Astrocyte of the spinal cord (primary cell): ENCODE measurements around the gene TUT4.

ENCODE experiments used
- DNase-seq: peaks from one replicate; pipeline ENCODE4 v3.0.0; 2011; ENCODE audit warnings: low read depth, low spot score
- H3K4me3 ChIP-seq: 2 replicates; pipeline ENCODE4 v1.5.1; 2011; ENCODE audit warnings: low read depth, mild to moderate bottlenecking, low read length, moderate library complexity
- in situ Hi-C: cut with HindIII; loops from 2 replicates; pipeline ENCODE4 v1.10.0; 2017; ENCODE audit warnings: low sequenced_read_pairs
- TF ChIP-seq, protein P1 (sequence below): IDR thresholded peaks from 2 replicates; pipeline ENCODE4 v1.5.1; 2012; ENCODE audit warnings: low read depth, mild to moderate bottlenecking, low read length, inconsistent platforms

TUT4 gene

DNA sequence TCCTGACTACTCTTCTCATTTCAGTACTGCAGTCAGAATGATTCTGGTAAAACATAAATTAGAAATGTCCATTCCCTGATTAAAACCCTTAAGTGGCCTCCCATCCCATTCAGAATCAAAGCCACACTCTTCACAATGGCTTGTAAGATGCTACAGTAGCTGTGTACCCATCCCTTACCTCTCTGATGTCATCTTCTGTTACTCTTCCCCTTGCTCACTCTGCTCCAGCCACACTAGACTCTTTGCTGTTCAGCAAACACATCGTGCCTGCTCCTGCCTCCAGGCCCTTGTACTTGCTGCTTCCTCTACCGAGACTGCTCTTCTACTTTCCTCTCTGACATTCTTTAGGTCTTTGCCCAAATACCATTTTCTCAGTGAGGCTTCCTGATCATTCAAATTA, 45.0 kb upstream of the TUT4 start:
- H3K4me3 ChIP-seq = no peak overlapping the region
- DNase-seq = no peak
- in situ Hi-C loops = no loop called here
- TF ChIP-seq, protein P1, sequence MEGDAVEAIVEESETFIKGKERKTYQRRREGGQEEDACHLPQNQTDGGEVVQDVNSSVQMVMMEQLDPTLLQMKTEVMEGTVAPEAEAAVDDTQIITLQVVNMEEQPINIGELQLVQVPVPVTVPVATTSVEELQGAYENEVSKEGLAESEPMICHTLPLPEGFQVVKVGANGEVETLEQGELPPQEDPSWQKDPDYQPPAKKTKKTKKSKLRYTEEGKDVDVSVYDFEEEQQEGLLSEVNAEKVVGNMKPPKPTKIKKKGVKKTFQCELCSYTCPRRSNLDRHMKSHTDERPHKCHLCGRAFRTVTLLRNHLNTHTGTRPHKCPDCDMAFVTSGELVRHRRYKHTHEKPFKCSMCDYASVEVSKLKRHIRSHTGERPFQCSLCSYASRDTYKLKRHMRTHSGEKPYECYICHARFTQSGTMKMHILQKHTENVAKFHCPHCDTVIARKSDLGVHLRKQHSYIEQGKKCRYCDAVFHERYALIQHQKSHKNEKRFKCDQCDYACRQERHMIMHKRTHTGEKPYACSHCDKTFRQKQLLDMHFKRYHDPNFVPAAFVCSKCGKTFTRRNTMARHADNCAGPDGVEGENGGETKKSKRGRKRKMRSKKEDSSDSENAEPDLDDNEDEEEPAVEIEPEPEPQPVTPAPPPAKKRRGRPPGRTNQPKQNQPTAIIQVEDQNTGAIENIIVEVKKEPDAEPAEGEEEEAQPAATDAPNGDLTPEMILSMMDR = no peak

DNA sequence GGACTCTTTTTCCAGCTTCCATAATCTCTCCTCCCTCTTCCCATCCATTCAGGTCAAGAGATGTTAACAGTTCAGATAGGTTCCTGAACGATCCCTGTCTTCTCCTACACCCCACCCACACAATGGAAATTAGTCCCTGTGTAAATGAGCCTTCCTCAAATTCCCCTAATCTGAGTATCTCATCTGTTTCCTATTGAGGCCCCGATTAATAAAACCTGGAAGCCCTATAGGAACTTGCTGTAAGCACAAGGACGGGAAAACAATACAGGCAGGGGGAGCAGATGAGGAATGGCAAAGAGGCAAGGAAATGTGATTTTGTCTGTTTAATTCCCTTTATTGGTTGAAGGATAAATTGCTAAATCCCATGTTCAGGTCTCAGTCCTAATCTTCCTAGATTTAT, 42.2 kb upstream of the TUT4 start:
- no peak overlapping the region for H3K4me3 ChIP-seq
- TF ChIP-seq, protein P1 = no peak
- DNase-seq = no peak
- in situ Hi-C loops = no loop called here

DNA sequence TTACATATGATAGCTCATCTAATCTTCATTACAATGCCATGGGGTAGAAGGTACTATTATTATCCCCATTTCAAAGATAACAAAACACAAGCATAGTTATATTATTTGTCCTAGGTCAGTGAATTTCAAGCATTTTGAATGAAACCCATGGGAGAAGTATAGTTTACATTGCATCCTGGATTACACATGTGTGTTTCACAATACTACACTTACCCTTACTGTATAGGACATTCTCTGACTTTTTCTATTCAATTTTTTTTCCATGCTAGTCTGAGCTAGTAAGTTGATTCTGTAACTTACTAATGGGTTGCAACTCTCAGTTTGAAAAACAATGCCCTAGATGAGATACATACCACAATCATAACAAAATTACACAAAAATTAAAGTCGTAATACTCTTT, 40.6 kb upstream of the TUT4 start:
- DNase-seq = no peak
- in situ Hi-C loops = no loop called here
- H3K4me3 ChIP-seq = no peak overlapping the region
- TF ChIP-seq, protein P1 = no peak

DNA sequence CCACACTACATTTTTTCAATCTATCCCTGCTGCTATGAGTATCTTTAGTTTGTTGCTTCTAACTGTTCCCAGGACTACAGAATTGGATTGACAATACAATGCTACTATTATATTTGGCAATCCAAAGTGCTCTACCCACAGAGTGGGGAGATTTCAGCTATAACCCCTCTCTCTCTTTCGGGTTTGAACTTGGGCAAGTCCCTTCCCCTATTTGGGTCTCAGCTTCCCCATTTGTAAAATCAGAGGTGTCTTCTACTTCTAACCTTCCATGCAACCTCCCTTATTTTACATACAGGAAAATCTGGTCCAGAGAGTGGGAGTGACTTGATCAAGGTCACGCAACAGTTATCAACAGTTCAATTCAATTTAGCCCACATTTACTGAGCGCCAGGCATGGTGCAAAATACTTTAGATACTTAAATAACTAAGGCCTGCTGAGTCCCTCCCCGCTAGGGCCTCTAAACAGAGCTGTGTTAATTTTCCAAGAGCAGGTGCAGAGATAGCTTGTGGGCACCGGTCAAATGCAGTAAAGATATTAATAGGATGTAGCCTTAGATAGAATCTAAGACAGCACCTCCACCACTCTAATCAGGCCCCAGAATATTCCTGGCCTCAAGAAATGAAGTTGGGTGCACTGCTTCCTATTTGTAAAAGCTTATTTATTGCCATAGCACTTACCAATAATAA, 39.9 kb upstream of the TUT4 start:
- in situ Hi-C loops = no loop called here
- TF ChIP-seq, protein P1 = no peak
- no peak overlapping the region for H3K4me3 ChIP-seq

DNA sequence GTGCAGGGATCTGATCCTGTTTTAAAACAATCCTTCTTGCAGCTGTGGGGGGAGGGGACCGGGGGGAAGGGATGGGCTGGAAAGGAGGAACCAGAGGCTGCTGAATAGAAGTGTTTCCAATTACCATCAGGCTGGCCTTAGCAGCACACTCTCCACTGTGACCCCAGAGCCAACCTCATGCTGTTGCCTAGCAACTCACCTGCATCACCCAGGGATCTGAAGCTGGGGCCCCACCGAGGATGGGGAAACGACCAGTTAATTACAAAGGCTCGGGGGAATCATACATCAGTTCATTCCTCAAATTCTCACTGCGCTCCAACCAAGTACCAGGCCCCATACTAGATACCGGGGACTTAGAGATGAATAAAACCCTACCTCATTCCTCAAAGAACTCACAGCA, 37.4 kb upstream of the TUT4 start:
- in situ Hi-C loops = no loop called here
- H3K4me3 ChIP-seq = no peak overlapping the region

More for the DNA sequence above, 39.9 kb upstream of the TUT4 start:
- DNase-seq = no peak

DNA sequence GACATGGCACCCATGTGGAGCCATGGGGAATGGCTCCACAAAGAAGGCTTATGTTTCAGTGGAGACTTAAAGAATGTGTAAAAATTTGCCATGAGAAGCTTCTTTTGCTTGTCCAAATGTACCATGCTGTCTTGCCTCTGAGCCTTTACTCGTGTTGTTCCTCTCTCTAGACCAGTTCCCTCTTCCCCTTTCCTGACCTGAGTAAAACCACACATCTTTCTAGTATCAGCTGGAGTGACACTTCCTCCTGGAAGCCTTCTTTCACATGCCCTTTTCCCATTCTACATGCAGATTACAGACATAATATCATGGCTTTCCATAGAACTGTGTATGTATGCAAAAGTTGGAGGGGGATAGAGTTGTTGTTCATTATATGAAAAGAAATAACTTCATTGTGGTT, 35.6 kb upstream of the TUT4 start:
- no peak for DNase-seq
- TF ChIP-seq, protein P1 = no peak
- no peak overlapping the region for H3K4me3 ChIP-seq
- in situ Hi-C loops = no loop called here

More for the DNA sequence above, 37.4 kb upstream of the TUT4 start:
- no peak for DNase-seq
- TF ChIP-seq, protein P1 = no peak
